H9 (cell line): ENCODE measurements around the gene THBS3. TPM values are rescaled to one million over a fixed set of nuclear protein-coding genes. Genes with fewer than 3 reads are reported as not detected.

Source experiments
- DNase-seq: peaks from one replicate; pipeline ENCODE4 v3.0.0-alpha.2; 2017
- H2AFZ ChIP-seq: one replicate; pipeline ENCODE4 v1.6.1; 2013; ENCODE audit warnings: mild to moderate bottlenecking, low read length, control low read depth, moderate library complexity
- H2AK5ac ChIP-seq: 2 replicates; pipeline ENCODE4 v1.6.1; 2013; ENCODE audit warnings: low read length, control low read depth, mixed read lengths; ENCODE audit not compliant: insufficient read length
- H2BK120ac ChIP-seq: one replicate; pipeline ENCODE4 v1.6.1; 2013; ENCODE audit warnings: low read depth, mild to moderate bottlenecking, low read length, control low read depth, inconsistent platforms; ENCODE audit not compliant: poor library complexity, severe bottlenecking
- H2BK12ac ChIP-seq: 2 replicates; pipeline ENCODE4 v1.6.1; 2013; ENCODE audit warnings: low read length, control low read depth, mixed read lengths, low read depth; ENCODE audit not compliant: insufficient read length
- H2BK15ac ChIP-seq: 2 replicates; pipeline ENCODE4 v1.6.1; 2013; ENCODE audit warnings: low read depth, low read length, control low read depth
- H2BK20ac ChIP-seq: one replicate; pipeline ENCODE4 v1.6.1; 2013; ENCODE audit warnings: low read depth, mild to moderate bottlenecking, low read length, control low read depth, inconsistent platforms; ENCODE audit not compliant: poor library complexity, severe bottlenecking
- H2BK5ac ChIP-seq: 2 replicates; pipeline ENCODE4 v1.6.1; 2013; ENCODE audit warnings: low read length, control low read depth, mixed read lengths; ENCODE audit not compliant: insufficient read length
- H3K14ac ChIP-seq: 2 replicates; pipeline ENCODE4 v1.6.1; 2013; ENCODE audit warnings: low read length, control low read depth; ENCODE audit not compliant: insufficient read depth
- H3K18ac ChIP-seq: 2 replicates; pipeline ENCODE4 v1.6.1; 2013; ENCODE audit warnings: low read depth, mild to moderate bottlenecking, mixed read lengths, low read length, control low read depth; ENCODE audit not compliant: insufficient read length
- H3K23ac ChIP-seq: 2 replicates; pipeline ENCODE4 v1.6.1; 2013; ENCODE audit warnings: low read length, control low read depth, mixed read lengths, low read depth; ENCODE audit not compliant: insufficient read length
- H3K23me2 ChIP-seq: 2 replicates; pipeline ENCODE4 v1.6.1; 2013; ENCODE audit warnings: low read depth, mild to moderate bottlenecking, mixed read lengths, low read length, control low read depth; ENCODE audit not compliant: insufficient read length, poor library complexity, severe bottlenecking
- H3K27ac ChIP-seq: 2 replicates; pipeline ENCODE4 v1.5.1; 2013; ENCODE audit warnings: low read length, control low read depth, mixed read lengths, low read depth; ENCODE audit not compliant: insufficient read length
- H3K27me3 ChIP-seq: 2 replicates; pipeline ENCODE4 v1.6.1; 2013; ENCODE audit warnings: low read length, control low read depth, inconsistent platforms; ENCODE audit not compliant: insufficient read depth
- H3K4ac ChIP-seq: 2 replicates; pipeline ENCODE4 v1.6.1; 2013; ENCODE audit warnings: low read depth, mild to moderate bottlenecking, control low read depth, inconsistent platforms, low read length, moderate library complexity
- H3K4me1 ChIP-seq: 2 replicates; pipeline ENCODE4 v1.6.1; 2013; ENCODE audit warnings: low read length, control low read depth, inconsistent platforms; ENCODE audit not compliant: insufficient read depth
- H3K4me2 ChIP-seq: 2 replicates; pipeline ENCODE4 v1.6.1; 2013; ENCODE audit warnings: low read length, control low read depth, mixed read lengths; ENCODE audit not compliant: insufficient read length, insufficient read depth
- H3K56ac ChIP-seq: 2 replicates; pipeline ENCODE4 v1.6.1; 2013; ENCODE audit warnings: low read depth, mild to moderate bottlenecking, mixed read lengths, low read length, control low read depth; ENCODE audit not compliant: insufficient read length
- H3K79me1 ChIP-seq: 2 replicates; pipeline ENCODE4 v1.6.1; 2013; ENCODE audit warnings: low read depth, mild to moderate bottlenecking, moderate library complexity, low read length, control low read depth, inconsistent platforms; ENCODE audit not compliant: insufficient read depth, poor library complexity, severe bottlenecking
- H3K79me2 ChIP-seq: 2 replicates; pipeline ENCODE4 v1.6.1; 2013; ENCODE audit warnings: low read length, control low read depth, inconsistent platforms; ENCODE audit not compliant: insufficient read depth
- H3K9ac ChIP-seq: 2 replicates; pipeline ENCODE4 v1.6.1; 2013; ENCODE audit warnings: low read length, control low read depth, mixed read lengths; ENCODE audit not compliant: insufficient read length; ENCODE audit errors: extremely low read depth
- H3K9me3 ChIP-seq: one replicate; pipeline ENCODE4 v1.6.1; 2013; ENCODE audit warnings: low read depth, low read length, inconsistent platforms; ENCODE audit not compliant: control insufficient read depth
- H3T11ph ChIP-seq: one replicate; pipeline ENCODE4 v1.6.1; 2013; ENCODE audit warnings: mild to moderate bottlenecking, low read length, control low read depth, inconsistent platforms
- H4K20me1 ChIP-seq: one replicate; pipeline ENCODE4 v1.6.1; 2013; ENCODE audit not compliant: control insufficient read depth, insufficient read length, insufficient read depth
- H4K5ac ChIP-seq: 2 replicates; pipeline ENCODE4 v1.6.1; 2013; ENCODE audit warnings: low read depth, mild to moderate bottlenecking, mixed read lengths, low read length, control low read depth; ENCODE audit not compliant: insufficient read length
- H4K8ac ChIP-seq: replicated peaks from 2 replicates; pipeline ENCODE4 v1.6.1; 2013; ENCODE audit warnings: low read length, control low read depth, mixed read lengths, low read depth; ENCODE audit not compliant: insufficient read length
- H4K91ac ChIP-seq: 2 replicates; pipeline ENCODE4 v1.6.1; 2013; ENCODE audit warnings: low read depth, mild to moderate bottlenecking, moderate library complexity, mixed read lengths, low read length, control low read depth; ENCODE audit not compliant: insufficient read length
- H3K27ac Mint-ChIP-seq, 3 experiments: 2 replicates in 2 of 3; 3 replicates in 1 of 3; pipeline ENCODE4 v1.8.0; 2020 to 2021; ENCODE audit warnings: mixed read lengths in 3 of 3, mild to moderate bottlenecking in 1 of 3, moderate library complexity in 1 of 3
- H3K27me3 Mint-ChIP-seq: 2 replicates; pipeline ENCODE4 v1.8.0; 2021; ENCODE audit warnings: low read depth, mild to moderate bottlenecking, moderate library complexity, mixed read lengths
- H3K36me3 Mint-ChIP-seq, 3 experiments: 2 replicates in 2 of 3; 3 replicates in 1 of 3; pipeline ENCODE4 v1.8.0; 2020 to 2021; ENCODE audit warnings: low read depth in 3 of 3, mixed read lengths in 3 of 3; ENCODE audit not compliant: insufficient read depth in 1 of 3
- H3K4me1 Mint-ChIP-seq, 2 experiments: 2 replicates each; pipeline ENCODE4 v1.8.0; 2020; ENCODE audit warnings: mixed read lengths in 2 of 2
- H3K4me3 Mint-ChIP-seq, 2 experiments: 2 replicates in 1 of 2; 3 replicates in 1 of 2; pipeline ENCODE4 v1.8.0; 2020 to 2021; ENCODE audit warnings: mild to moderate bottlenecking in 2 of 2, mixed read lengths in 2 of 2, moderate library complexity in 1 of 2
- H3K9me3 Mint-ChIP-seq, 2 experiments: 2 replicates in 1 of 2; 3 replicates in 1 of 2; pipeline ENCODE4 v1.8.0; 2020; ENCODE audit warnings: mild to moderate bottlenecking in 2 of 2, mixed read lengths in 2 of 2, moderate library complexity in 1 of 2
- CTCF ChIP-seq: fragments of 200-600 bp; sonication (generic); conservative IDR thresholded peaks from 3 replicates; pipeline ENCODE4 v1.8.0; 2021; ENCODE audit warnings: antibody characterized with exemption, mild to moderate bottlenecking
- WGBS: extraction: QIAGEN DNeasy Blood & Tissue Kit; methylation state at CpG from one replicate; pipeline ENCODE4 v1.1.7; 2013; ENCODE audit warnings: missing lambda C conversion rate, low lambda C conversion rate, mixed read lengths; ENCODE audit not compliant: insufficient read length; ENCODE audit errors: extremely low coverage; 5-methylcytosine and 5-hydroxymethylcytosine counted together
- total RNA-seq: library from RNA; stranded (reverse); gene quantifications from 2 replicates; pipeline ENCODE4 v1.2.1, GENCODE V29; 2021

The THBS3 gene
- total RNA-seq, 1 experiment from 2014 or later, result 5.9 TPM

DNA sequence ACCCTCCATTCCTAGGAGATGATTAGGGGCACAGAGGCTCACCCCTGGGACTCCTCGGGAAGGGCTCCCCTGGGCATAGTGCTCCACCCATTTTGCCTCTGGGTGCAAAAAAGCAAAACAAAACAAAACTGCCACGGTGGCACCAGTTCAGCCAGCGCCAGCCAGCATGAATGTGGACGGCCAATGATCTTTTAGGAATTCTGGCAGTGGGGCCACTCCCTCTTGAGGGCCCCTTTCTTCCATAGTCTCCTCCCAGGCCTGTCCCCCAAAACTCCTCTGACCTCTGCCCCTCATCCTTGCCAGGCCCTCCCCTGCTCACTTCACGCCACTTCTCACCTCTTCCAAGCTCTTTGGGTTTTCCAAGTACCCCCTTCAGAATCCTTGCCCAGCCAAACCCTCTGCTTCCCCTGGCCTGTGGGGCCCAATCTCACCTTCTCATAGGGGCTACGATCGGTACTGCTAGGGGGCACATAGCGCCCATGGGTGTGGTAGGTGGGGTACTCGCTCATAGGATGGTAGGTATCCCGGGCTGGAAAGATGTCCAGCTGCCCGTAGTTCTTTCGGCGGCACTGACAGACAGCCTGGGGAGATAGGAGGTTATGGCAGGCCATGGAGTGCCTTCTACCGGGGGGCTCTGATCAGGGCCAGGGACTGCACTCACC is 20.8 kb downstream of the THBS3 start:
- Histone ChIP-seq H3K14ac (no peak overlapping the region), H4K20me1 (no peaks in the 10 kb centered on the region), H3K23me2 (no peaks in the 10 kb centered on the region), H2AFZ (no peak overlapping the region), H3K9me3 (no peaks in the 10 kb centered on the region), H2BK120ac (no peak overlapping the region), H4K8ac (no peak overlapping the region), H3K18ac (no peak overlapping the region), H2BK15ac (no peak overlapping the region), H3K9ac (no peak overlapping the region), H3K23ac (no peak overlapping the region), H3K27ac (no peak overlapping the region), H4K5ac (no peak overlapping the region), H2BK5ac (no peak overlapping the region), H2BK20ac (no peak overlapping the region), H2AK5ac (no peak overlapping the region), H3K79me2 (no peaks in the 10 kb centered on the region), H2BK12ac (no peak overlapping the region), H3K56ac (no peak overlapping the region), H3T11ph (no peak overlapping the region), H3K4ac (no peak overlapping the region), H3K79me1 (no peaks in the 10 kb centered on the region), H4K91ac (no peak overlapping the region), H3K4me2 (no peak overlapping the region), H3K27me3 (no peaks in the 10 kb centered on the region), H3K4me1 (peaks cover 3% of the 10 kb centered on the region)
- Mint-ChIP-seq H3K36me3 (peaks cover 7 to 25% (median 21%) of the 10 kb centered on the region in 3 experiments; a peak in 6 of 7 replicates), H3K4me1 (peaks cover 17 to 33% of the 10 kb centered on the region in 2 experiments), H3K27ac (peak overlapping the region; percentile 17 to 76 (median 32); a peak in 4 of 7 replicates), H3K4me3 (peak overlapping the region in 1 of 2 experiments; percentile 43; a peak in 2 of 5 replicates), H3K27me3 (peaks cover 1% of the 10 kb centered on the region; the same call in 1 of the 2 replicates), H3K9me3 (peaks cover 0 to 2% of the 10 kb centered on the region in 2 experiments; a peak in 1 of 5 replicates)
- no peak for DNase-seq
- TF ChIP-seq CTCF, result no peak
- WGBS, result no CpG with 5 or more reads among the region's 14 CpGs
